HG03066 (cell line): ENCODE results near the gene HSPA1A.
A peak's percentile ranks its signal among the peaks of the same experiment; 100 is the strongest.

ENCODE experiments used
- ATAC-seq: cut with Tn5 transposase; IDR thresholded peaks from one replicate; pipeline ENCODE4 v1.9.1; 2021; ENCODE audit warnings: low read depth; ENCODE audit not compliant: unreplicated experiment

The HSPA1A gene

GRCh38 chr6:31815025-31815838 is at the start of gene HSPA1A, which contains the start of gene HSPA1L:
HSPA1A (plus strand) TSS chr6:31815543; CDS start chr6:31815757, 214 bp downstream.
HSPA1L (minus strand) TSS chr6:31815283; CDS start chr6:31811972, 3,311 bp downstream.
- no peak for ATAC-seq

- ATAC-seq: no peak
Measured at GRCh38 chr6:31765559-31765909, 49.8 kb upstream of the HSPA1A start.

GRCh38 chr6:31765910-31766794 is 49.2 kb upstream of the HSPA1A start:
- no peak for ATAC-seq

GRCh38 chr6:31767096-31767645 is 48.2 kb upstream of the HSPA1A start:
- no peak for ATAC-seq

- ATAC-seq: no peak
Measured at GRCh38 chr6:31768363-31769257, 46.7 kb upstream of the HSPA1A start.

GRCh38 chr6:31769684-31770371 is 45.5 kb upstream of the HSPA1A start:
- no peak for ATAC-seq

- no peak for ATAC-seq
Measured at GRCh38 chr6:31770860-31771259, 44.5 kb upstream of the HSPA1A start.

- ATAC-seq: no peak
Measured at GRCh38 chr6:31771992-31772358, 43.4 kb upstream of the HSPA1A start.

- no peak for ATAC-seq
Measured at GRCh38 chr6:31775184-31775583, 40.2 kb upstream of the HSPA1A start.

GRCh38 chr6:31775633-31776484 is 39.5 kb upstream of the HSPA1A start:
- no peak for ATAC-seq

- peak; percentile 5 for ATAC-seq
Measured at GRCh38 chr6:31776485-31776988, 38.8 kb upstream of the HSPA1A start.

GRCh38 chr6:31776989-31777666 is 38.2 kb upstream of the HSPA1A start, which contains the start of gene VWA7:
VWA7 (minus strand) TSS chr6:31777328; CDS start chr6:31776779, 549 bp downstream.
- peak; percentile 73 for ATAC-seq

- no peak for ATAC-seq
Measured at GRCh38 chr6:31777667-31778050, 37.7 kb upstream of the HSPA1A start.

- no peak for ATAC-seq
Measured at GRCh38 chr6:31778193-31778592, 37.1 kb upstream of the HSPA1A start.

- no peak for ATAC-seq
Measured at GRCh38 chr6:31778999-31779885, 36.1 kb upstream of the HSPA1A start.

GRCh38 chr6:31779908-31780307 is 35.4 kb upstream of the HSPA1A start:
- ATAC-seq: no peak
